Neural cell (in vitro differentiated cells): ENCODE data around the gene PNPLA1. TPM values are rescaled to one million over a fixed set of nuclear protein-coding genes. Genes with fewer than 3 reads are reported as not detected.
A peak's percentile ranks its signal among the peaks of the same experiment; 100 is the strongest.

Source experiments
- H2AFZ ChIP-seq: fragments of 200-600, 300-800 bp; sonication (generic), shearing (Covaris generic); 2 replicates; pipeline ENCODE4 v1.6.0; 2014; ENCODE audit warnings: low read depth, mild to moderate bottlenecking, antibody characterized with exemption, low read length, moderate library complexity
- H3F3A ChIP-seq: fragments of 200-600 bp; shearing (Covaris generic); 2 replicates; pipeline ENCODE4 v1.6.1; 2016; ENCODE audit warnings: mild to moderate bottlenecking, moderate library complexity, mixed read lengths, antibody characterized with exemption, low read length; ENCODE audit not compliant: insufficient read depth, poor library complexity, severe bottlenecking
- H3K27ac ChIP-seq: fragments of 200-600, 300-800 bp; sonication (generic), shearing (Covaris generic); 2 replicates; pipeline ENCODE4 v1.5.1; 2014; ENCODE audit warnings: mild to moderate bottlenecking, low read length, moderate library complexity
- H3K27me3 ChIP-seq: fragments of 300-800, 200-600 bp; sonication (generic), shearing (Covaris generic); 2 replicates; pipeline ENCODE4 v1.6.0; 2014; ENCODE audit warnings: mild to moderate bottlenecking, low read depth, low read length, moderate library complexity; ENCODE audit not compliant: insufficient read depth
- H3K36me3 ChIP-seq: fragments of 300-800, 200-600 bp; sonication (generic), shearing (Covaris generic); 2 replicates; pipeline ENCODE4 v1.5.1; 2014; ENCODE audit warnings: mild to moderate bottlenecking, antibody characterized with exemption, low read length, moderate library complexity; ENCODE audit not compliant: insufficient read depth
- H3K4me2 ChIP-seq: fragments of 300-800, 200-600 bp; sonication (generic), shearing (Covaris generic); 2 replicates; pipeline ENCODE4 v1.6.0; 2014; ENCODE audit warnings: mild to moderate bottlenecking, low read length
- H3K4me3 ChIP-seq: fragments of 300-800, 200-600 bp; sonication (generic), shearing (Covaris generic); 2 replicates; pipeline ENCODE4 v1.5.1; 2014; ENCODE audit warnings: mild to moderate bottlenecking, low read length, moderate library complexity
- H3K79me2 ChIP-seq: fragments of 200-600 bp; shearing (Covaris generic); replicated peaks from 2 replicates; pipeline ENCODE4 v1.6.0; 2014; ENCODE audit warnings: mild to moderate bottlenecking, low read length, moderate library complexity; ENCODE audit not compliant: insufficient read depth
- H3K9ac ChIP-seq: fragments of 300-800, 200-600 bp; sonication (generic), shearing (Covaris generic); 2 replicates; pipeline ENCODE4 v1.6.1; 2016; ENCODE audit warnings: mild to moderate bottlenecking, low read length, mixed read lengths
- H3K9me2 ChIP-seq: fragments of 200-600 bp; shearing (Covaris generic); 2 replicates; pipeline ENCODE4 v1.6.1; 2016; ENCODE audit warnings: mild to moderate bottlenecking, low read length, mixed read lengths; ENCODE audit not compliant: insufficient read depth
- H3K9me3 ChIP-seq: fragments of 200-600, 300-800 bp; sonication (generic), shearing (Covaris generic); 2 replicates; pipeline ENCODE4 v1.6.1; 2016; ENCODE audit warnings: mild to moderate bottlenecking, mixed run types, low read length, moderate library complexity, mixed read lengths
- H4K20me1 ChIP-seq: fragments of 200-600 bp; shearing (Covaris generic); 2 replicates; pipeline ENCODE4 v1.6.1; 2016; ENCODE audit warnings: mild to moderate bottlenecking, mixed run types; ENCODE audit not compliant: insufficient read depth
- CTCF ChIP-seq: fragments of 450-650 bp; IDR thresholded peaks from 2 replicates; pipeline ENCODE4 v1.5.1; 2014; ENCODE audit warnings: antibody characterized with exemption, mild to moderate bottlenecking, moderate library complexity; ENCODE audit not compliant: poor library complexity, severe bottlenecking
- EP300 ChIP-seq: fragments of 450-650 bp; conservative IDR thresholded peaks from 2 replicates; pipeline ENCODE4 v1.6.1; 2014; ENCODE audit warnings: antibody characterized with exemption, mild to moderate bottlenecking, moderate library complexity; ENCODE audit not compliant: poor library complexity, severe bottlenecking
- EZH2 ChIP-seq: fragments of 200-600, 300-800 bp; shearing (Covaris generic), sonication (generic); IDR thresholded peaks from 2 replicates; pipeline ENCODE4 v1.6.1; 2014; ENCODE audit warnings: antibody characterized with exemption, low read length, borderline replicate concordance, mild to moderate bottlenecking; ENCODE audit not compliant: insufficient read depth, poor library complexity, severe bottlenecking
- MXI1 ChIP-seq: fragments of 450-650 bp; conservative IDR thresholded peaks from 2 replicates; pipeline ENCODE4 v1.6.1; 2014; ENCODE audit warnings: antibody characterized with exemption, mild to moderate bottlenecking; ENCODE audit not compliant: poor library complexity, severe bottlenecking
- POLR2AphosphoS5 ChIP-seq: IDR thresholded peaks from 2 replicates; pipeline ENCODE4 v1.6.1; 2012
- RAD21 ChIP-seq: fragments of 450-650 bp; conservative IDR thresholded peaks from 2 replicates; pipeline ENCODE4 v1.6.1; 2014; ENCODE audit warnings: antibody characterized with exemption, mild to moderate bottlenecking, moderate library complexity
- REST ChIP-seq: IDR thresholded peaks from 2 replicates; pipeline ENCODE4 v1.6.1; 2012; ENCODE audit warnings: borderline replicate concordance
- SMC3 ChIP-seq: fragments of 450-650 bp; conservative IDR thresholded peaks from 2 replicates; pipeline ENCODE4 v1.6.1; 2014; ENCODE audit warnings: antibody characterized with exemption, mild to moderate bottlenecking, moderate library complexity; ENCODE audit not compliant: poor library complexity
- TAF1 ChIP-seq: IDR thresholded peaks from 2 replicates; pipeline ENCODE4 v1.6.1; 2012; ENCODE audit warnings: low read depth
- polyA plus RNA-seq: library from polyadenylated mRNA; depleted of rRNA; stranded (reverse); fragments of >200 nt; gene quantifications from 2 replicates; pipeline ENCODE4 v1.2.3, GENCODE V29; 2014

The PNPLA1 gene
- polyA plus RNA-seq, 1 donor from 2014 or later: not detected

GRCh38 chr6:36327226-36327918 lies 57.5 kb downstream of the PNPLA1 start:
- H3K36me3 ChIP-seq: no peaks in the 10 kb centered on the region
- H3K4me3 ChIP-seq: no peak overlapping the region
- no peaks in the 10 kb centered on the region for H3K79me2 ChIP-seq
- no peaks in the 10 kb centered on the region for H4K20me1 ChIP-seq
- H3F3A ChIP-seq: no peaks in the 10 kb centered on the region
- H3K27me3 ChIP-seq: no peaks in the 10 kb centered on the region
- H3K4me2 ChIP-seq: no peak overlapping the region
- TF ChIP-seq EZH2 (no peak), EP300 (peak; percentile 11), SMC3 (no peak), CTCF (no peak), RAD21 (no peak), REST (no peak), MXI1 (no peak)
- peak overlapping the region; percentile 48 for H3K9ac ChIP-seq
- H3K27ac ChIP-seq: peak overlapping the region; percentile 76
- no peaks in the 10 kb centered on the region for H3K9me3 ChIP-seq
- H3K9me2 ChIP-seq: no peaks in the 10 kb centered on the region
- H2AFZ ChIP-seq: peak overlapping the region; percentile 9

GRCh38 chr6:36327919-36328236 lies 58.0 kb downstream of the PNPLA1 start:
- Histone ChIP-seq H3K79me2 (no peaks in the 10 kb centered on the region), H2AFZ (no peak overlapping the region), H3K9ac (no peak overlapping the region), H3F3A (no peaks in the 10 kb centered on the region), H3K4me3 (no peak overlapping the region), H3K4me2 (no peak overlapping the region), H3K36me3 (no peaks in the 10 kb centered on the region), H3K27me3 (no peaks in the 10 kb centered on the region), H3K27ac (no peak overlapping the region), H3K9me2 (no peaks in the 10 kb centered on the region), H4K20me1 (no peaks in the 10 kb centered on the region), H3K9me3 (no peaks in the 10 kb centered on the region)
- TF ChIP-seq EZH2 (no peak), SMC3 (no peak), EP300 (no peak), CTCF (no peak), MXI1 (no peak), RAD21 (no peak), REST (no peak), TAF1 (no peak), POLR2AphosphoS5 (no peak)
